Activated T-cell treated with anti-CD3 and anti-CD28 coated beads for 48 hours (primary cell): ENCODE measurements around the gene ZACN.

Source experiments
- DNase-seq: peaks from one replicate; pipeline ENCODE4 v3.0.0-alpha.2; 2020; ENCODE audit warnings: low read depth

ZACN gene

DNA sequence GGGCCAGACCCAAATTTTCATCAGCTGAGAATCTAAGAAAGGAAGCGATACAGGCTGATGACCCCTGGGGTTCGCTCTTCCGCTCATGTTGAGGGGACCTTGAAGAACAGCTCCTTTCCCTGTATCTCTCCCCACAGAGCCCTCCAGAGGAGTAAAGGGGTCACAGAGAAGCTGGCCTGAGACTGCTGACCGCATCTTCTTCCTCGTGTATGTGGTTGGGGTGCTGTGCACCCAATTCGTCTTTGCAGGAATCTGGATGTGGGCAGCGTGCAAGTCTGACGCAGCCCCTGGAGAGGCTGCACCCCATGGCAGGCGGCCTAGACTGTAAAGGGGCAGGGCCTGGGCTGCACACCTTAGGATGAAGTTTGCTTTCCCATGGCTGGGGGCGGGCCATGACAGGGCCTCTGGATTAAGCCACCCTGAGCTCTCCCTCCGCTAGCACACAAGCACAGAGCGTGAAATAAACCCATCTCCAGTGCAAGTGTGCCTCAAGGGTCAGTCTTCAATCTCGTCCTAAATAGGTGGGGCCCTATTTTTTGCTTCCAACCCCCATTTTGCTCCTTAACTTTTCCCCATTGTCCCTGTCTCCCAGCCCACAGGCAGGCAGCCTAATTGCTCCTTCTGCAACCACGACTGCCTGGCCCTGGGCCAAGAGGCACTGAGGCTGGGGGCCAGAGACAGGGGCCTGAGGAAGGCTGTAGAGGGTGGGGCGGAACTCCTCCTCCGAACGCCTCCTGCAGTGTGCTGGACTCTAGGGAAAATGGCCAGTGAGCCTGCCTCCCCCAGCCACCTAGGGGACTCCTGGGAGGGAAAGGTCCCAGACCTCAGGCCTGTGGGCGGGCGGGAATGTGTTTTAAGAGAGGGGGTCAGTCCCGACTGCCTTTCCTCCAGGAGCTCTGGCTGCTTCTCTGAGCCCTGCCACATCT, 3.6 kb downstream of the ZACN start:
- DNase-seq = no peak

DNA sequence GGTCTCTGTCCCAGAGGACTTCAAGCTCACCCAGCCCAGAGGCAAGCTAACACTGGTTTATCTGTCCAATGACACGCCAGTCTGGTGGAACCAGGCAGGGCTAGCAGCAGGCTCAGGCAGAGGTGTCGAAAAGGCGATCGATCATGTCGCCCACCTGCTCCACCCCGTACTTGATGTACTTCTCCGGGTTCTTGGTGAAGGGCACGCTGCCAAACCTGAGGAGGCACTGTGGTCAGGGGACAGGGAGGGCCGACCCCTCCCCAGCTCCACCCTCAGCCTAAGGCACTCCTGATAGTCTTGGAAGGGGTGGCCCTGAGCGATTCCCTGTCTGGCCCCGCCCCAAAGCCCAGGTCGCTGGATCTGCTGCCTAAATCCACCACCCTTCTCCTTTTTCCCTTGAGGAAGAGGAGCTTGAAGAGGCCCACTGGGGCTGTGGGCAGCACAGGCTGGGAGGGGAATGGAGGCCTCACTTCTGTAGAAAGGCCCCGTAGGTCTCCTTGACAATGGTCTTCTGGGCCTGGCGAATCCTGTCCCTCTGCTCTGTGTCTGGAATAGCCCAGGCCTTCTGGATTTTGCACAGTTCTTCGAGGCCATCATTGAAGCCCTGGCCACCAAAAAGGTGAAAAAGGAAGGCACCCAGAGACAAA, 4.7 kb downstream of the ZACN start:
- no peak for DNase-seq

DNA sequence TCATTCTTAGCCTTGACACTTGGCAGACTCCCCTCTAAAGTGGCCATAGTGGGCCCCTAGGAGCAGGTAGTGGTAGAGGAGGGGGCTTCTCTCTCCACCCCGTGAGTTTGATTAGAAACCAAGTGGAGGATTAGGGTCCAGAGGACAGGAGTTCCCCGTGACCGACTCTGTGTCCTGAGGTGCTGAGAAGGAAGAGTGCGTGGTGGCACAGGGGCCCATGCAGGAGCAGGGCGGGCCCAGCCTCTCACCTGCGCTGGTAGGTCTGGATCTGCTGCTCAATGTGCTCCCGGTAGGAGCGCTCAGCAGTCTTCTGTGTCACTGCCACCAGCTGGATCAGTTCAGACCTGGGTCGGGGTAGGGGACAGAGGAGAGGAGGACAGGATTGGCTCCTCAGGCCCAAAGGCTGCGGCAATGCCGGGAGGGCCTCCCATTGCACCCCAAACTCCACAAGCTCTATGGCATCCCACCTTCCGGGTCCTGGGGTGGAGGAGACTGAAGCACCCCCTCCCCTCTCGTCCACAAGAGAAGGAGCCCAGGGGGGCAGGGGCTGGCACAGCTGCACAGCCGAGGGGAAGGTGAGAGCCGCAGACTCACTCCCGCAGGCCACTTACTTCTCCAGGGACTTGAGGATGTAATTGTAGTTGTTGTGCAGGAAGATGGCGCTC, 6.2 kb downstream of the ZACN start:
- no peak for DNase-seq

DNA sequence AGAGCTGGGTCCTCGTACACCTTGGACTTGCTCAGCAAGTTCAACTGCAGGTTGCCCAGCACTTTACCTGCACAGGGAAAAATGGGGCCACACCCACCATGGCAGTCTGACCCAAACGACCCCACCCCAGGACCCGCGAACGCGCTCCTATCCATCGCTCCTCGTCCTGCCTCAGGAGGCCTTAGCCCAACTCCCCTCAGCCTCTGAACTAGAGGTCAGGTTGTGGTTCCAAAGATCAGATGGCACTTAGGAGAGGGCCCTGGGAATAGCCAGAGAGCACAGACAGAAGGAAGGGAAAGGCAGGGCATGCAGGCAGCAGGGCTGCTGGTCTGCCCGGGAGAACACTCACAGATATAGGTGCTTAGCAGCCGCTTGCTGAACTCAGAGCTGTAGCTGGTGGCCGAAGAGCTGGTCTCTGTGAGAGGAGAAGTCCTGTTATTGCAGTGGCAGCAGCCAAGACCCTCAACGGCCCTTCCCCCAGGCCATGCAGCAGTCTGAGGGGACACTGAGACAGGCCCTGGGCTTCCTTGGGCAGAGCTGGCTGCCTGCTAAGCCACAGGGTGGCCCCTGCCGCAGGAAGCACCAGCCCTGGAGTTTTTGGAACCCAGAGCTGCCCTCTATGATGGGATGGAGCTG, 6.9 kb downstream of the ZACN start:
- DNase-seq = no peak

GRCh38 chr17:76086384-76086783, 7.4 kb downstream of the ZACN start:
- no peak for DNase-seq

DNA sequence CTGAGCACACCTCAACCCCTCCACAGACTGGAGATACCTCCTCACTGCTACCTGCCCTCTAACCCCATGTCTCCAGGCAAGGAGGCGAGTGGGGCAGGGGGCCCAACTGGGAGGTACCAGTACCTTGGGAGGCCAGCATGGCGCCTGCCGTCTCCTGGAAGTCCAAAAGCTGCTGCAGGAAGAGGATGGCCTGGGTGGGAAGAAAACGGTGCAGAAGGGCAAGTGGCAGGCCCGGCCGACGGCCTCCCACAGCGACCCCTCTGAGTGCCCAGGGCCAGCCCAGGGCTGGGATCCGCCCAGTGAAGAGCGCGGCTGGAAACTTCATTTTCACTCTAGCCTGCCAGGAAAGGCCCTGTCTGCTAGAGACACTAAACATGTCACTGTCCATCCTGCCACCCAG, 8.5 kb downstream of the ZACN start:
- DNase-seq = no peak

- DNase-seq = no peak
Observed at GRCh38 chr17:76088041-76088867, 9.3 kb downstream of the ZACN start.

- DNase-seq = no peak
Observed at GRCh38 chr17:76088868-76089576, 10.0 kb downstream of the ZACN start.

- no peak for DNase-seq
Observed at GRCh38 chr17:76089680-76090516, 10.9 kb downstream of the ZACN start.

DNA sequence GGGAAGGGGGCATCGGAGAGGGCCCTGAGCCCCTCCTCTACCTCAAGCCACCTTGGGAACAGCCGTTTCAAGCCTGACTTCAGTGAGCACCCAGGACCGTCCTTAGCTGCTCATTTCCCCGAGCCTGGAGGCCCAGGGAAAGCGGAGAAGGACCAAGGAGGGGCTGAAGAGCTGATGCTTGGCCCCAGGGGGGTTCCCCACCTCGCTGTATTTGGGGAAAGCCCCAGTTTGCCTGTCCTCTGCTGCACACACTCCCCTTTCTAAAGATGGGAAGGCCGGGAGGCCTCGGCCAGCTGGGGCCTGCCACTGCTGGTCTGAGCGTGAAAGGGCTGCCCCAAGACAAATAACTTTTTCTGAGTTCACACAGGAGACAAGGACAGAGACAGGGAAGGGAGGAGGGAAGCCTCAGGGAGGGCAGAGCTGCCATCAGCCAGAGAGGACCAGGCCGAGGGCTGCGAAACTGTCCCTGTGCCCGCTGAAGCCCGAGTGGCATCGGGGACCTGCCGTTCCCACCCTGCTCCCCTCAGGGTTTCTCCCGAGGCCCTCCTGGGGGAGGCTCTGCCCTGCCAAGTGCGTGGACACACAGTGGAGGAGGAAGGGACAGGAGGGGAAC, 11.6 kb downstream of the ZACN start:
- no peak for DNase-seq

DNA sequence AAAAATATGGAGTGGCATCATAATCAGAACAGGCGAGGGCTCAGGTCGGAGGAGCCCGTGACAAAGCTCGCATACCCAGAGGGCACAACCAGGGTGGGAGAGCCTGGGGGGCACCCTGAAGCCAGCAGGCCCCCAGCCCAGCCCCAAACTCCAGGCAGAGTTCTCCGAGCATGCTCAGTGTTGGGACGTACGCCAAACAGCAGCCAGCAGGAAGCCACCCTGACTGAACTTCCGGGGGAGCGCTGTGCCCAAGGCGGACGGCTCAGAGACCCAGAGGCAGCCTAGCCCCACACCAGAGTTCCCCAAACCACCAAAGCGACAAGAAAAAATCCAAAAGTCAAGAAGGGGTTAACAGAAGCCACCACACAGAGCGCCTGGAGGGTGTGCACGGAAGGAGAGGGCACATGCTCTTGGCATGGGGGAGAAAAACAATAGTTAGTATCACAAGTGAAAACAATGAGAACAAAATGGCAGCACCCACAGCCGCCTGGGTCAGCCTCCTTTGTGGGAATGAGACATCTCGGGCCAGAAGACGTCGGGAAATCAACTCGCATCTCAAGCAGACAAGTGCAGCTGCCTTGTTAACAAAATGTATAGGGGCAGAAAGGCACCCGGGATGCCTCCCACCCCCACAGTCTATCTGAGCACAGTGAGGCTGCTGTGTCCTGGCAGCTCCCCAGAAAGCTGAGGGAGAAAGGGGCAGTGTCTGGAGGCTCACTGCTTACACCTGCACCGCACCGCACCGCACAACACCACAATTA, 12.7 kb downstream of the ZACN start:
- DNase-seq = no peak

DNA sequence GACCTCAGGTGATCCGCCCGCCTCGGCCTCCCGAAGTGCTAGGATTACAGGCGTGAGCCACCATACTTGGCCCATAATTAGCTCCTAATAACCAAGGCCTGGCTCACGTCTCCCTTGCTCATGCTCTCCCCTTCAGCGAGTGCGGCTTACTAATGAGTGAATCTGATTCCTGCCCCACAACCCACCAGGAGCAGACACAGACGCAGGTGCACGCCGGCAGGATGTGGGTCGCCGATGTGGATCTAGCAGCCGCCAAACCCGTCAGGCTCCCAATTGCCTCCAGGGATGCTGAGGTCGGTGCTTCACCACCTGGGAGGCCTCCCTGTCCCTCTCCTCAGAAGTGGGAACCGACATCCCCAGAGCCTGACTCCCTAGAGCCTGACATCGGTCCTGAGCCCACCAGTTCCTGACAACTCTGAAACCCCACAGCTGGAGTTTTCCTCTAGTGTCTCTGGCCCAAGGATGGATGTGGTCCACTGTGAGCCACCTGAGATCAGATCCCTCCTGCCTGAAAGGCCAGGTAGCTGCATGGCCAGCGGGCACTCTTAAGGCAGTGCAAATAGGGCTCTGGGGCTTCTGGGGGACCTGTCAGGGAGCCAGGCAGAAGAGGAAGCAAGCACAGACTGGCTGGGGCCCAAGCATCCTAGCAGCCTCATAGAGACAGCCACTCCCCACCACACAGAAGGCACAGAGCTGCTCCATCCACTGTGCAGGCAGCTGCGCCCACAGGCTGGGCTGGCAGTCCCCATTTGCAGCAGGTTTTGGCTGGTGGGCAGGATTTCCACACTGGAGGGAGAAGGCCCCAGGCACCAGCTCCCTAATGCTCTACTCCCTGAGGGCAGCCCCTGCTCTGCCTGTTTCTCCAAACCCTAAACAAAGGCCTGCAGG, 13.8 kb downstream of the ZACN start:
- DNase-seq = no peak

- DNase-seq = no peak
Observed at GRCh38 chr17:76094046-76094445, 15.1 kb downstream of the ZACN start.

DNA sequence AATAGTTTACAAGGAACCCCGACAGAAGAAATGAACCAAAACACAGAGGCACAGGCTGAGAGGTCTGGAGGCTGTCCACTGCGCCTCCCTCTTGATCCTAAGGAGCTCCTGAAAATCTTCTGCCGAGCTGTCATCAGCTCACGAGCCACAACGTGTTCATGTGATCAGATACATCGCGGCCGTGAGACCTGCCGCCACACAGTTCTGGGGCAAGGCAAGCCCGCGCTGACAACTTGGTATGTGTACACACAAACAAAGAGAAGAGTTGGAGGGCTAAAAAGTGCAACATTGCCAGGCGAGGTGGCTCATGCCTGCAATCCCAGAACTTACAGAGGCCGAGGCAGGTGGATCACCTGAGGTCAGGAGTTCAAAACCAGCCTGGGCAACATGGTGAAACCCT, 17.0 kb downstream of the ZACN start:
- DNase-seq = no peak

DNA sequence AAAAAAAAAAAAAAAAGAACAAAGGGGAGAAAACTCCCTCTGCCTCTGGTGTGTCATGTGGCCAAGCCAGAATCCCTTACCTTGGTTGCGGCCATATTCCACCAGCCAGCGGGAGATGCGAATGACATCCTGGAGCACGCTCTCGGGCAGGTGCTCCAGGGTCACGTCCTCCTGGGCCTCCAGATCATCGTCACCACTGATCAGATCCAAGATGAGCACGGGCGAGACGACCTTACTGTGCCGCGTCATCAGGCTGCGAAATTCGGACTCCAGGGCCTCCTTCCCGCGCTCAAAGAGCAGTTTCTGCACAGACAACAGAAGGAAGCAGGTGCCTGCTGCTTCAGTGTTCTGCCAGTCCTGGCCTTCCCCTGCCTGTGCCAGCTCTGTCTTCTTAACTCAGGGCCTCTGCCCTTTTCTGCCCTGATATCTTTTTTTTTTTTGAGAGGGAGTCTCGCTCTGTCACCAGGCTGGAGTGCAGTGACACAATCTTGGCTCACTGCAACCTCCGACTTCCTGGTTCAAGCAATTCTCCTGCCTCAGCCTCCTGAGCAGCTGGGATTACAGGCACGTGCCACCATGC, 18.8 kb downstream of the ZACN start:
- no peak for DNase-seq

GRCh38 chr17:76102944-76103273, 23.9 kb downstream of the ZACN start:
- no peak for DNase-seq
